Mesothelial cell of epicardium (in vitro differentiated cells): ENCODE results near the gene KIAA1328. TPM values are rescaled to one million over a fixed set of nuclear protein-coding genes. Genes with fewer than 3 reads are reported as not detected.

Source experiments
- DNase-seq, 2 experiments: peaks; one replicate each; pipeline ENCODE4 v3.0.0; 2021; ENCODE audit warnings: low spot score in 2 of 2; ENCODE audit not compliant: unreplicated experiment in 2 of 2
- H3K27ac Mint-ChIP-seq: 2 replicates; pipeline ENCODE4 v1.8.0; 2021; ENCODE audit warnings: mixed read lengths
- H3K27me3 Mint-ChIP-seq: 2 replicates; pipeline ENCODE4 v1.8.0; 2021; ENCODE audit warnings: low read depth, mixed read lengths
- H3K36me3 Mint-ChIP-seq: 2 replicates; pipeline ENCODE4 v1.8.0; 2021; ENCODE audit warnings: mixed read lengths
- H3K4me1 Mint-ChIP-seq: 2 replicates; pipeline ENCODE4 v1.8.0; 2021; ENCODE audit warnings: mixed read lengths
- H3K4me3 Mint-ChIP-seq: 2 replicates; pipeline ENCODE4 v1.8.0; 2021; ENCODE audit warnings: mild to moderate bottlenecking, moderate library complexity, mixed read lengths
- H3K9me3 Mint-ChIP-seq: 2 replicates; pipeline ENCODE4 v1.8.0; 2021; ENCODE audit warnings: mixed read lengths
- total RNA-seq: library from RNA; stranded (reverse); gene quantifications from 3 replicates; pipeline ENCODE4 v1.2.1, GENCODE V29; 2021
- TF ChIP-seq, protein P1 (sequence below): fragments of 200-600 bp; sonication (generic); IDR thresholded peaks from one replicate; pipeline ENCODE4 v1.5.0; 2021; ENCODE audit warnings: antibody characterized with exemption; ENCODE audit not compliant: unreplicated experiment

Gene KIAA1328
- total RNA-seq, 1 donor from 2014 or later = 20.8 TPM

DNA sequence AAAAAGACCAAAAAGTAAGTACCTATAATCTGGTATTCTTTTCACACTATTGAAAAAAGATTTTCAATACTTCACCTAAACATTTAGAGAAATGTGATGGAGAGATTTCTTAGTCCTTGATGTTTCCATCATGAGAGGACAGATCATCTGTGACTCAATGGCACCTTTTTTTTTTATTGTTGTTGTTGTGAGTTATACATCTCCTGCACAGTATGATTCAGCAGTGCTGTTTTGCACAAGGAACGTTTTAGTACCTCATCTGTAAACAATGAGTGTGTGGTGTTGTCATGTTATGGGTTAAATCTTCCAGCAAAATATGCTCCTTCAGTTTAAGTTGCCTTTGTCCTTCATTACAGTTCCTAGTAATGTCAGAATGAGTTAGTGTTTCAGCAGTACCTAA is 2.2 kb downstream of the KIAA1328 start:
- Mint-ChIP-seq H3K4me3 (no peak overlapping the region), H3K9me3 (peaks cover 4% of the 10 kb centered on the region), H3K27me3 (no peaks in the 10 kb centered on the region), H3K4me1 (peaks cover 26% of the 10 kb centered on the region), H3K27ac (no peak overlapping the region), H3K36me3 (peaks cover 16% of the 10 kb centered on the region)
- TF ChIP-seq, protein P1, sequence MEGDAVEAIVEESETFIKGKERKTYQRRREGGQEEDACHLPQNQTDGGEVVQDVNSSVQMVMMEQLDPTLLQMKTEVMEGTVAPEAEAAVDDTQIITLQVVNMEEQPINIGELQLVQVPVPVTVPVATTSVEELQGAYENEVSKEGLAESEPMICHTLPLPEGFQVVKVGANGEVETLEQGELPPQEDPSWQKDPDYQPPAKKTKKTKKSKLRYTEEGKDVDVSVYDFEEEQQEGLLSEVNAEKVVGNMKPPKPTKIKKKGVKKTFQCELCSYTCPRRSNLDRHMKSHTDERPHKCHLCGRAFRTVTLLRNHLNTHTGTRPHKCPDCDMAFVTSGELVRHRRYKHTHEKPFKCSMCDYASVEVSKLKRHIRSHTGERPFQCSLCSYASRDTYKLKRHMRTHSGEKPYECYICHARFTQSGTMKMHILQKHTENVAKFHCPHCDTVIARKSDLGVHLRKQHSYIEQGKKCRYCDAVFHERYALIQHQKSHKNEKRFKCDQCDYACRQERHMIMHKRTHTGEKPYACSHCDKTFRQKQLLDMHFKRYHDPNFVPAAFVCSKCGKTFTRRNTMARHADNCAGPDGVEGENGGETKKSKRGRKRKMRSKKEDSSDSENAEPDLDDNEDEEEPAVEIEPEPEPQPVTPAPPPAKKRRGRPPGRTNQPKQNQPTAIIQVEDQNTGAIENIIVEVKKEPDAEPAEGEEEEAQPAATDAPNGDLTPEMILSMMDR = no peak
- no peak for DNase-seq

DNA sequence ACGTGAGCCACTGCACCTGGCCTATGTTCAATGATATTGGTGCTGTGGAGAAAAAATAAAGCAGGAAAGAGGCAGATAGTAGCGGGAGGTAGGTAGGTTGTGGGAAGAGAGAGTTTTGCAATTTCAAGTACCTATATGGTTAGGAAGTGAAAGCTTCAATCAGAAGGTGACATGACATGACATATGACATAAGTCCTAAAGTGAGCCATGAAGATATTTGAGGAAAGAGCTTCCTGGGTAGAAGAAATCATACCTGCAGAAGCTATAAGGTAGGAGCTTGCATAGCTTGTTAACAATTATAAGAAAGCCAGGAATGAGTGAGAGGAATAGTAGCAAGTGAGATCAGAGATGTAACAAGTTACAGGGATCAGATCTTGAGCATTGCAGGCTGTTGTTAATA is 4.2 kb downstream of the KIAA1328 start:
- Mint-ChIP-seq H3K4me3 (no peak overlapping the region), H3K27ac (no peak overlapping the region), H3K9me3 (no peaks in the 10 kb centered on the region), H3K4me1 (peaks cover 18% of the 10 kb centered on the region), H3K27me3 (no peaks in the 10 kb centered on the region), H3K36me3 (peaks cover 22% of the 10 kb centered on the region)
- TF ChIP-seq, protein P1 = no peak
- no peak for DNase-seq

DNA sequence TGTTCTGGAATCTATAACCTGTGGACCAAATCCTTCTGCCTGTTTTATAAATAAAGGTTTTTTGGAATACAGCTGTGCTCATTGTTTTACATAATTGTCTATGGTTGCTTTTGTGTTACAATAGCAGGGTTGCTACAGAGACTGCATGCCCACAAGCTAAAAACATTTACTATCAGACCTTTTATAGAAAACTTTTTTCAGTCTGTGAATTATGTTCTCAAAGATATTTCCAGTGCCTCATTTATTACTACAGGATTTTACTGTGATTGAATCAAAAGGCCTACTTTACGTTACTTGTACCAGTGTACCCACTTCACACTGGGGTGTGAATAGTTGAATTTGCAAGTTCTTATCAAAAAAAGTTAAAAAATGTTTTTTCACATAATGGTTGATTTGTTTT is 7.0 kb downstream of the KIAA1328 start:
- Mint-ChIP-seq H3K4me1 (peaks cover 7% of the 10 kb centered on the region), H3K27me3 (no peaks in the 10 kb centered on the region), H3K9me3 (peaks cover 4% of the 10 kb centered on the region), H3K4me3 (no peak overlapping the region), H3K27ac (no peak overlapping the region), H3K36me3 (peaks cover 41% of the 10 kb centered on the region)
- TF ChIP-seq, protein P1 = no peak
- no peak for DNase-seq

DNA sequence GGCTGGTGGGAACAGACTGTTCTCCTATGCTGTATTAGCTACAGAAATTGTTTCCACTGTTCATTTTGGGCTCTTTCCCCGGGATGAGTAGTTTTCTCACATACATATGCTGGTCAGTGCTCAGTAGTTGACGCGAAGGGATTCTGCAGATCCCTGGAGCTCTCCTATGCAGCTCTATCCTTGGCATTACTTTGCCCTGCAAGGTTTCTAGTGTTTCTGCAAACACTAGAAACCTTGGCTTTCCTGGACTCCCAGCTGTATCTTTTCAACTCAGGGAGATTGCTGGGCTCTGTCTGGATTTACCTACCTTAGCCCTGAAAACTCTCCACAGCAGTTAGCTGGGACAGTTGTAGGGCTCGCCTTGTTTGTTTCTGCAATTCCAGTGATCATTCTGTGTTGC is 10.9 kb downstream of the KIAA1328 start:
- Mint-ChIP-seq H3K36me3 (peaks cover 43% of the 10 kb centered on the region), H3K27ac (no peak overlapping the region), H3K4me3 (no peak overlapping the region), H3K27me3 (no peaks in the 10 kb centered on the region), H3K9me3 (peaks cover 4% of the 10 kb centered on the region), H3K4me1 (no peaks in the 10 kb centered on the region)
- DNase-seq = no peak
- TF ChIP-seq, protein P1 = no peak

DNA sequence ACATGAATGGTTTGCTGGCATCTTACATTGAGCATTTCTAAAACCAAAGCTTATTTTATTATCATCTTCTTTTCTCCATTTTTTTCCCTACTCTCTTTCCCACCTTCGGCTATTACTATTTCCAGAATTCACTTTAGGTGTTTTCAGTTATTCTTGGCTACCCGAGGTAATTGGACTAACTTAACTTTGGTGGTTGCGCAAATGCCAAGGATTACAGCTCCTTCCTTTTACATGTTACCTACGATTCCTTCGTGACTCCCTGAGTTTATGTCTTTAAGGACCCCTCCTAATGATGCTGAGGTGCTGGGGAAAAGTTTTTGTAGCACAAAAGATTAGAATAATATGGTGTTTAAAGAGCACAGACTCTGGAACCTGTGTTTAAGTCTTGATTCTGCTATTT is 14.3 kb downstream of the KIAA1328 start:
- Mint-ChIP-seq H3K4me3 (no peak overlapping the region), H3K27ac (no peak overlapping the region), H3K4me1 (no peaks in the 10 kb centered on the region), H3K27me3 (no peaks in the 10 kb centered on the region), H3K9me3 (peaks cover 4% of the 10 kb centered on the region), H3K36me3 (peaks cover 24% of the 10 kb centered on the region)
- TF ChIP-seq, protein P1 = no peak
- no peak for DNase-seq

DNA sequence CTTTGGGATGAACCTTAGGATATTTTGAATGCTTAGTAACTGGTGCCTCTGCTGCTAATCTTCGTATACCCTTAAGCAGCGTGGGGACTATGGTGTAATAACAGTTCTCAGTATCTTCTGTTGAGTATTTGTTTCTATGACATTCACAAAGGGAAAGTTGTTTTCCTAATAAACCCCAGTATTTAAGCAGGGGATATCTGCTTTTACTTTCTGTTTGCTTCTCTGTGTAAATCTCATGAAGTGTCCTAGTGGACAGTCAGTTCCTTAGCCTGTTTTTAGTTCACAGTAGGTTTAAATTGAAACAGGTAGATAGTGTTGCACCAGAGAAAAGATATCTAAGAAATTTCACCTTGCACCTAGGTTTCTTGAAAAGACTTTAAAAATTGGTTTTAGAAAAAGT is 14.9 kb downstream of the KIAA1328 start:
- TF ChIP-seq, protein P1 = no peak

More for the DNA sequence above, 14.9 kb downstream of the KIAA1328 start:
- Mint-ChIP-seq H3K4me3 (no peak overlapping the region), H3K9me3 (peaks cover 4% of the 10 kb centered on the region), H3K36me3 (peaks cover 21% of the 10 kb centered on the region), H3K27ac (no peak overlapping the region), H3K4me1 (no peaks in the 10 kb centered on the region), H3K27me3 (no peaks in the 10 kb centered on the region)
- no peak for DNase-seq
